Heart left ventricle (tissue), 13 donors: ENCODE data around the gene LMX1A.

ENCODE experiments used
- POLR2A ChIP-seq, 2 donors: fragments of 450-650 bp; IDR thresholded peaks; one replicate each; pipeline ENCODE4 v1.6.1; 2017; ENCODE audit warnings: antibody characterized with exemption in 2 of 2, mild to moderate bottlenecking in 2 of 2, moderate library complexity in 2 of 2
- TF ChIP-seq, protein P1 (sequence below), 12 donors: fragments of 200-600 bp; sonication (generic) in 4 of 12; IDR thresholded peaks; one replicate each; pipeline versions ENCODE4 v1.5.0 to v1.8.0; 2018 to 2022; ENCODE audit warnings: antibody characterized with exemption in 12 of 12, mild to moderate bottlenecking in 5 of 12
- donor health status: ischemic (EF 13 %, LVEDD 7.1; RV severe dilation, severe dysfunction).
- donor health status: DM: no; HTN: yes; CAD: no.
- donor health status: DM: no; HTN: no; CAD: no.
- donor health status: ischemic (EF 25% LVEDD 6.9; RV normal size, moderate dysfunction).
- donor health status: ischemic (EF 25% LVEDD 5.7; RV mildly dilated, moderate dysfunction).
- donor health status: ischemic (EF 35%, LVEDD 5.7; RV mildly dilated, moderate dysfunction).
- donor health status: nonischemic (EF 11% LVEDD 7.7; RV severe dilation, severe dysfunction).
- donor health status: DM: yes; HTN: yes; CAD: no.
- donor health status: PGD.
- donor health status: ischemic (EF 29% LVEDD 5.4; RV normal size, mild dysfunction).
- donor health status: nonischemic (EF 23%, LVEDD 6.1; RV moderate dilation, normal function).

DNA sequence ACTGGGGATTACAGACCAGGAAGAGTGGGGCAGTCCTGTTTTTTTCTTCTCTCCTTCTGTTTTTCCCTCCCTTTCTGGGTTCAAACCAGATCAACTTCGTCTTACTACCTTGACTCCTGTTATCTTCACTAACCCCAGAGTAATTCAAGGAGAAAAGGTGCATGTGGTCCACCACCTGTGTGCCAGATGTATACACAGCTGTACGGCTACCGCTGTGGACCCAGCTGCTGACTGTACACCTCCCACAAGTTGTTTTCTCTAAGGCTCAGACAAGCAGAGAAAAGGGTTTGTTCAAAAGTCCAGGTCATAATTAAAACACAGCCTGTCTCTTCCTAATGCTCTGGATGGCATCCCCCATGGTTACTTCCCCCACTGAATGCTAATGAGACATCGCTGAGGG, 102.1 kb downstream of the LMX1A start:
- no peak for TF ChIP-seq POLR2A (IDR thresholded peaks at IDR 0.05)
- TF ChIP-seq, protein P1, sequence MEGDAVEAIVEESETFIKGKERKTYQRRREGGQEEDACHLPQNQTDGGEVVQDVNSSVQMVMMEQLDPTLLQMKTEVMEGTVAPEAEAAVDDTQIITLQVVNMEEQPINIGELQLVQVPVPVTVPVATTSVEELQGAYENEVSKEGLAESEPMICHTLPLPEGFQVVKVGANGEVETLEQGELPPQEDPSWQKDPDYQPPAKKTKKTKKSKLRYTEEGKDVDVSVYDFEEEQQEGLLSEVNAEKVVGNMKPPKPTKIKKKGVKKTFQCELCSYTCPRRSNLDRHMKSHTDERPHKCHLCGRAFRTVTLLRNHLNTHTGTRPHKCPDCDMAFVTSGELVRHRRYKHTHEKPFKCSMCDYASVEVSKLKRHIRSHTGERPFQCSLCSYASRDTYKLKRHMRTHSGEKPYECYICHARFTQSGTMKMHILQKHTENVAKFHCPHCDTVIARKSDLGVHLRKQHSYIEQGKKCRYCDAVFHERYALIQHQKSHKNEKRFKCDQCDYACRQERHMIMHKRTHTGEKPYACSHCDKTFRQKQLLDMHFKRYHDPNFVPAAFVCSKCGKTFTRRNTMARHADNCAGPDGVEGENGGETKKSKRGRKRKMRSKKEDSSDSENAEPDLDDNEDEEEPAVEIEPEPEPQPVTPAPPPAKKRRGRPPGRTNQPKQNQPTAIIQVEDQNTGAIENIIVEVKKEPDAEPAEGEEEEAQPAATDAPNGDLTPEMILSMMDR (IDR thresholded peaks at IDR 0.05), result no peak
